GM12878 (cell line): ENCODE results near the gene PTPRB. TPM values are rescaled to one million over a fixed set of nuclear protein-coding genes. Genes with fewer than 3 reads are reported as not detected.

ENCODE experiments used
- ATAC-seq: fragments of 200-7000 bp; cut with Tn5 transposase; 3 replicates; pipeline ENCODE4 v1.9.1; 2020; ENCODE audit warnings: mild to moderate bottlenecking, moderate library complexity
- BruUV-seq: library from RNA; stranded (reverse); fragments of 400-500 nt; replicated peaks from 2 replicates; lab custom pipeline; 2021; lab: Mats Ljungman, UMichigan
- CTCF ChIA-PET: fragments of 300-600 bp; sonication (Branson Sonifier 250); formaldehyde crosslinking; extraction: SDS; loops from one replicate; lab custom pipeline; 2021; ENCODE audit warnings: inconsistent platforms; lab: Yijun Ruan, JAX
- POLR2A ChIA-PET: fragments of 350-600 bp; formaldehyde crosslinking; extraction: SDS; loops from one replicate; lab custom pipeline; 2021; ENCODE audit warnings: inconsistent platforms; lab: Charles Lee
- RAD21 ChIA-PET: fragments of 300-600 bp; sonication (Branson Sonifier 250); formaldehyde crosslinking; loops from one replicate; lab custom pipeline; 2023; ENCODE audit warnings: antibody characterized with exemption; ENCODE audit not compliant: unreplicated experiment; lab: Charles Lee
- SMC1A ChIA-PET: fragments of 300-600 bp; sonication (Branson Sonifier 250); formaldehyde crosslinking; loops from one replicate; lab custom pipeline; 2023; ENCODE audit not compliant: unreplicated experiment, uncharacterized antibody; lab: Charles Lee
- DNase-seq: peaks from one replicate; pipeline ENCODE4 v3.0.0-alpha.2; 2011; ENCODE audit warnings: low read depth, low spot score
- FAIRE-seq: peaks from 3 replicates; lab custom pipeline; 2011; peaks lifted over from hg19 to GRCh38; lab: Jason Lieb, UNC
- H2AFZ ChIP-seq: 2 replicates; pipeline ENCODE4 v1.6.0; 2011; ENCODE audit warnings: low read depth, low read length, control low read depth; ENCODE audit not compliant: control insufficient read depth
- H3K27ac ChIP-seq: 2 replicates; pipeline ENCODE4 v1.5.1; 2011; ENCODE audit warnings: control low read depth; ENCODE audit not compliant: control insufficient read depth, insufficient read depth
- H3K27me3 ChIP-seq, 2 experiments: replicated peaks in 1 of 2; 2 replicates each; pipeline versions ENCODE4 v1.6.0 to v1.6.1; 2011; ENCODE audit warnings: low read length in 1 of 2; ENCODE audit not compliant: control insufficient read depth in 2 of 2, insufficient read depth in 2 of 2
- H3K36me3 ChIP-seq, 2 experiments: 2 replicates each; pipeline ENCODE4 v1.5.1; 2011; ENCODE audit warnings: low read length in 1 of 2; ENCODE audit not compliant: control insufficient read depth in 2 of 2, insufficient read depth in 2 of 2
- H3K4me1 ChIP-seq: 2 replicates; pipeline ENCODE4 v1.6.1; 2011; ENCODE audit warnings: mild to moderate bottlenecking, low read length, moderate library complexity, mixed read lengths; ENCODE audit not compliant: control insufficient read depth, insufficient read depth
- H3K4me2 ChIP-seq: 2 replicates; pipeline ENCODE4 v1.6.0; 2011; ENCODE audit warnings: control low read depth; ENCODE audit not compliant: control insufficient read depth, insufficient read depth
- H3K4me3 ChIP-seq: fragments of 200-600 bp; sonication (generic); 2 replicates; pipeline ENCODE4 v1.5.1; 2016
- H3K79me2 ChIP-seq: 2 replicates; pipeline ENCODE4 v1.6.0; 2011; ENCODE audit warnings: low read length; ENCODE audit not compliant: control insufficient read depth, insufficient read depth
- H3K9ac ChIP-seq: 2 replicates; pipeline ENCODE4 v1.8.0; 2011; ENCODE audit warnings: low read length, control low read depth, mixed read lengths; ENCODE audit not compliant: control insufficient read depth, insufficient read depth
- H3K9me3 ChIP-seq: replicated peaks from 3 replicates; pipeline ENCODE4 v1.5.1; 2011; ENCODE audit warnings: mild to moderate bottlenecking, low read length; ENCODE audit not compliant: control insufficient read depth, insufficient read depth
- H4K20me1 ChIP-seq: 2 replicates; pipeline ENCODE4 v1.6.0; 2011; ENCODE audit not compliant: control insufficient read depth, insufficient read depth
- E2F4 ChIP-seq: IDR thresholded peaks from 2 replicates; pipeline ENCODE4 v1.6.1; 2012; ENCODE audit warnings: low read depth, low read length, improper control_type of control experiment
- EGR1 ChIP-seq, 2 experiments: IDR thresholded peaks; 1 replicate in 1 of 2; 2 replicates in 1 of 2; pipeline ENCODE4 v1.6.1; 2011 to 2012; ENCODE audit warnings: low read depth in 2 of 2, low read length in 2 of 2, borderline replicate concordance in 1 of 2, mild to moderate bottlenecking in 1 of 2, moderate library complexity in 1 of 2
- LARP7 ChIP-seq: fragments of 450-650 bp; IDR thresholded peaks from 2 replicates; pipeline ENCODE4 v1.6.1; 2017; ENCODE audit warnings: mild to moderate bottlenecking
- NFXL1 ChIP-seq: fragments of 450-650 bp; IDR thresholded peaks from 2 replicates; pipeline ENCODE4 v1.6.1; 2017; ENCODE audit warnings: antibody characterized with exemption, mild to moderate bottlenecking, borderline replicate concordance
- RAD21 ChIP-seq: IDR thresholded peaks from 2 replicates; pipeline ENCODE4 v1.6.1; 2011; ENCODE audit warnings: mild to moderate bottlenecking, low read depth, low read length, moderate library complexity; ENCODE audit not compliant: insufficient read depth
- SMARCA5 ChIP-seq: fragments of 450-650 bp; IDR thresholded peaks from 2 replicates; pipeline ENCODE4 v1.6.1; 2017; ENCODE audit warnings: mild to moderate bottlenecking
- STAT3 ChIP-seq: IDR thresholded peaks from 2 replicates; pipeline ENCODE4 v1.6.1; 2011; ENCODE audit warnings: low read depth, low read length, improper control_type of control experiment
- ZNF207 ChIP-seq: fragments of 450-650 bp; IDR thresholded peaks from 2 replicates; pipeline ENCODE4 v1.6.1; 2014; ENCODE audit warnings: antibody characterized with exemption, mild to moderate bottlenecking, borderline replicate concordance
- WGBS: methylation state at CpG from one replicate; pipeline ENCODE4 v1.1.6; 2016; ENCODE audit warnings: low lambda C conversion rate; ENCODE audit not compliant: insufficient replicate concordance, insufficient coverage; ENCODE audit errors: missing lambda C conversion rate; 5-methylcytosine and 5-hydroxymethylcytosine counted together
- in situ Hi-C: fragments of 300-500 bp; cut with MboI; formaldehyde crosslinking; loops from 9 replicates; pipeline ENCODE4 v1.14.3; 2018; ENCODE audit warnings: mixed read lengths
- intact Hi-C: fragments of 100-400 bp; cut with micrococcal nuclease; formaldehyde crosslinking; loops from one replicate; pipeline ENCODE4 v1.14.2; 2022; ENCODE audit not compliant: unreplicated experiment
- polyA plus RNA-seq, 11 experiments: library from polyadenylated mRNA; depleted of rRNA in 4 of 11; unstranded in 6 of 11; stranded (reverse) in 5 of 11; fragments of >200 nt; fragmentation: Nextera tagmentation in 4 of 11; fragmentation: Illumina TruSeq in 1 of 11; extraction: Ambion mirVana in 4 of 11; extraction: Trizol in 1 of 11; gene quantifications; 1 replicate in 1 of 11; 2 replicates in 10 of 11; pipeline versions ENCODE4 v1.2.1 to v1.2.3, GENCODE V29; 2011 to 2016; ENCODE audit warnings: inconsistent platforms in 2 of 11, missing spikeins in 2 of 11, low read depth in 1 of 11
- total RNA-seq, 4 experiments: library from RNA; depleted of rRNA in 3 of 4; stranded (reverse); fragments of >200 nt in 3 of 4; fragmentation: Illumina TruSeq in 1 of 4; extraction: Trizol in 1 of 4; gene quantifications; 2 replicates each; pipeline versions ENCODE4 v1.2.1 to v1.2.3, GENCODE V29; 2013 to 2021
- TF ChIP-seq, protein P1 (sequence below): IDR thresholded peaks from 2 replicates; pipeline ENCODE4 v1.6.1; 2011; ENCODE audit warnings: mild to moderate bottlenecking, low read depth, low read length, moderate library complexity; ENCODE audit not compliant: insufficient replicate concordance
- TF ChIP-seq, protein P2 (sequence below): fragments of 450-650 bp; IDR thresholded peaks from 2 replicates; pipeline ENCODE4 v1.6.1; 2016; ENCODE audit warnings: mild to moderate bottlenecking, moderate library complexity, borderline replicate concordance
- TF ChIP-seq, protein P3 (sequence below): fragments of 450-650 bp; IDR thresholded peaks from 2 replicates; pipeline ENCODE4 v1.6.1; 2017; ENCODE audit warnings: mild to moderate bottlenecking

The PTPRB gene
- total and polyA plus RNA-seq, 10 of the 15 experiments (the other 5 are each of a cell fraction or from before 2014, with no cell fraction given) = 0.03 to 0.35 (median 0.05) TPM

DNA sequence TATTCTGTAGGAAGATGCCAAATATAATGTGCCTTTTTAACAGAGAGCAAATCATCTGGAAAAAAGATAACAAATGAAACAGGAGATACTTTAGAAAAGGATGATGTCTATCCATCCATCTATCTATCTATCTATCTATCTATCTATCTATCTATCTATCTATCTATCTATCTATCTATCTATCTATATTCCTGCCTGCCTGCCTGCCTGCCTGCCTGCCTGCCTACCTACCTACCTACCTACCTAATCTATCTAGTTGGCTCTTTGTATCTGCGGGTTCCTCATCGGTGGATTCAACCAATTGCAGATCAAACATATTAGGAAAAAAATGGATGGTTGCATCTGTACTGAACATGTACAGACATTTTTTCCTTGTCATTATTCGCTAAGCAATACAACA, 11.0 kb downstream of the PTPRB start (continued):
- TF ChIP-seq SMARCA5 (no peak), EGR1 (IDR thresholded peaks at IDR 0.05; ENCODE audit: borderline replicate concordance in 1 of 2, low read depth in 2 of 2, low read length in 2 of 2) (no peak), STAT3 (no peak), ZNF207 (no peak)

DNA sequence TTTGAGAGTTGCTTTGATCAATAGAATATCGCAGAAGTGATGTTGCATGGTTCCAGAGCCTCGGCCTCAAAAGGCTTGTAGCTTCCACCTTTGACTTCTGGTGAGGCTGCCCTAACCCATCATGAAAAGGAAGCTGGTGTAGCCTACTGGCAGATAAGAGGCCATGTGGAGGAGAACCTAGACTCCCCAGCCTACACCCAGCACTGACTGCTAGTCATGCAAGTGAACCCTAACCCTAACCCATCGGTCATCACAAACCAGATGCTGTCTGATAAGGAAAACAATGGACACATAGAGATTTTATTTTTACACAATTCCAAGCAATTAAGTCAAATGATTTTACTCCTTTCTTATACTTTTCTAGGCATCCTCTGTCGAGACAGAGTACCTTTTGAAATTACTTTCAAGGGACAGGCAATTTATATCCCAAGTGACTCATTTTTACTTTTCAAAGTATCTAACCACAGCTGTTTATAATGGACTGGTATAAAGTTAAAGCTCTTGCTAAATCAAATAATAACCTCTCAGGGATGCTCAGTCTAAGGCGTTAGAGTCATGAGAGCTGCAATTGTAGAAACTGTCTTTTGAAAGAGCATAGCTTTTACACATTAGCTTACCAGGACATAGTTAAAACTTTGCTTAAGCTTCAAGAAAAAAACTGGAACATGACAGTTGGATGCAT, 17.6 kb downstream of the PTPRB start:
- H2AFZ ChIP-seq = no peak overlapping the region
- H3K79me2 ChIP-seq = no peaks in the 10 kb centered on the region
- RAD21 ChIA-PET = no interaction called here
- intact Hi-C loops (no loop called here), in situ Hi-C loops (no loop called here)
- POLR2A ChIA-PET = no interaction called here
- 20% methylated on average over 5 of the region's 5 CpGs for WGBS
- H3K9ac ChIP-seq = no peak overlapping the region
- no peaks in the 10 kb centered on the region for H4K20me1 ChIP-seq
- H3K27ac ChIP-seq = no peak overlapping the region
- no peaks in the 10 kb centered on the region for H3K27me3 ChIP-seq
- CTCF ChIA-PET = interaction anchor here (1.2 to 1.3 kb wide), 2 partner anchors 74 to 740 kb away, joined by 3 read pairs; no protein-coding TSS in a partner anchor
- no peak overlapping the region for H3K4me2 ChIP-seq
- FAIRE-seq (no peak), DNase-seq (no peak), ATAC-seq (no peak)
- no peaks in the 10 kb centered on the region for H3K9me3 ChIP-seq
- BruUV-seq = no TSS peak
- SMC1A ChIA-PET = interaction anchor here (0.8 to 1.5 kb wide), 3 partner anchors 9 to 46 kb away, joined by 3 to 4 read pairs (median 3); no protein-coding TSS in a partner anchor
- H3K36me3 ChIP-seq = no peaks in the 10 kb centered on the region
- H3K4me1 ChIP-seq = no peaks in the 10 kb centered on the region
- no peak overlapping the region for H3K4me3 ChIP-seq
- TF ChIP-seq, protein P1, sequence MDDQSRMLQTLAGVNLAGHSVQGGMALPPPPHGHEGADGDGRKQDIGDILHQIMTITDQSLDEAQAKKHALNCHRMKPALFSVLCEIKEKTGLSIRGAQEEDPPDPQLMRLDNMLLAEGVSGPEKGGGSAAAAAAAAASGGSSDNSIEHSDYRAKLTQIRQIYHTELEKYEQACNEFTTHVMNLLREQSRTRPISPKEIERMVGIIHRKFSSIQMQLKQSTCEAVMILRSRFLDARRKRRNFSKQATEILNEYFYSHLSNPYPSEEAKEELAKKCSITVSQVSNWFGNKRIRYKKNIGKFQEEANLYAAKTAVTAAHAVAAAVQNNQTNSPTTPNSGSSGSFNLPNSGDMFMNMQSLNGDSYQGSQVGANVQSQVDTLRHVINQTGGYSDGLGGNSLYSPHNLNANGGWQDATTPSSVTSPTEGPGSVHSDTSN = no peak
- TF ChIP-seq RAD21 = no peak
- TF ChIP-seq NFXL1 = no peak
- TF ChIP-seq, protein P2, sequence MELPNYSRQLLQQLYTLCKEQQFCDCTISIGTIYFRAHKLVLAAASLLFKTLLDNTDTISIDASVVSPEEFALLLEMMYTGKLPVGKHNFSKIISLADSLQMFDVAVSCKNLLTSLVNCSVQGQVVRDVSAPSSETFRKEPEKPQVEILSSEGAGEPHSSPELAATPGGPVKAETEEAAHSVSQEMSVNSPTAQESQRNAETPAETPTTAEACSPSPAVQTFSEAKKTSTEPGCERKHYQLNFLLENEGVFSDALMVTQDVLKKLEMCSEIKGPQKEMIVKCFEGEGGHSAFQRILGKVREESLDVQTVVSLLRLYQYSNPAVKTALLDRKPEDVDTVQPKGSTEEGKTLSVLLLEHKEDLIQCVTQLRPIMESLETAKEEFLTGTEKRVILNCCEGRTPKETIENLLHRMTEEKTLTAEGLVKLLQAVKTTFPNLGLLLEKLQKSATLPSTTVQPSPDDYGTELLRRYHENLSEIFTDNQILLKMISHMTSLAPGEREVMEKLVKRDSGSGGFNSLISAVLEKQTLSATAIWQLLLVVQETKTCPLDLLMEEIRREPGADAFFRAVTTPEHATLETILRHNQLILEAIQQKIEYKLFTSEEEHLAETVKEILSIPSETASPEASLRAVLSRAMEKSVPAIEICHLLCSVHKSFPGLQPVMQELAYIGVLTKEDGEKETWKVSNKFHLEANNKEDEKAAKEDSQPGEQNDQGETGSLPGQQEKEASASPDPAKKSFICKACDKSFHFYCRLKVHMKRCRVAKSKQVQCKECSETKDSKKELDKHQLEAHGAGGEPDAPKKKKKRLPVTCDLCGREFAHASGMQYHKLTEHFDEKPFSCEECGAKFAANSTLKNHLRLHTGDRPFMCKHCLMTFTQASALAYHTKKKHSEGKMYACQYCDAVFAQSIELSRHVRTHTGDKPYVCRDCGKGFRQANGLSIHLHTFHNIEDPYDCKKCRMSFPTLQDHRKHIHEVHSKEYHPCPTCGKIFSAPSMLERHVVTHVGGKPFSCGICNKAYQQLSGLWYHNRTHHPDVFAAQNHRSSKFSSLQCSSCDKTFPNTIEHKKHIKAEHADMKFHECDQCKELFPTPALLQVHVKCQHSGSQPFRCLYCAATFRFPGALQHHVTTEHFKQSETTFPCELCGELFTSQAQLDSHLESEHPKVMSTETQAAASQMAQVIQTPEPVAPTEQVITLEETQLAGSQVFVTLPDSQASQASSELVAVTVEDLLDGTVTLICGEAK = no peak
- TF ChIP-seq, protein P3, sequence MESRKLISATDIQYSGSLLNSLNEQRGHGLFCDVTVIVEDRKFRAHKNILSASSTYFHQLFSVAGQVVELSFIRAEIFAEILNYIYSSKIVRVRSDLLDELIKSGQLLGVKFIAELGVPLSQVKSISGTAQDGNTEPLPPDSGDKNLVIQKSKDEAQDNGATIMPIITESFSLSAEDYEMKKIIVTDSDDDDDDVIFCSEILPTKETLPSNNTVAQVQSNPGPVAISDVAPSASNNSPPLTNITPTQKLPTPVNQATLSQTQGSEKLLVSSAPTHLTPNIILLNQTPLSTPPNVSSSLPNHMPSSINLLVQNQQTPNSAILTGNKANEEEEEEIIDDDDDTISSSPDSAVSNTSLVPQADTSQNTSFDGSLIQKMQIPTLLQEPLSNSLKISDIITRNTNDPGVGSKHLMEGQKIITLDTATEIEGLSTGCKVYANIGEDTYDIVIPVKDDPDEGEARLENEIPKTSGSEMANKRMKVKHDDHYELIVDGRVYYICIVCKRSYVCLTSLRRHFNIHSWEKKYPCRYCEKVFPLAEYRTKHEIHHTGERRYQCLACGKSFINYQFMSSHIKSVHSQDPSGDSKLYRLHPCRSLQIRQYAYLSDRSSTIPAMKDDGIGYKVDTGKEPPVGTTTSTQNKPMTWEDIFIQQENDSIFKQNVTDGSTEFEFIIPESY = no peak
- TF ChIP-seq E2F4 = no peak
- TF ChIP-seq LARP7 = no peak
